ENCODE results near the gene PSAT1.

GRCh38 chr9:78320875-78321496 is 24.1 kb downstream of the PSAT1 start:
- TF ChIP-seq EZH2 (IDR thresholded peaks at IDR 0.05; ENCODE audit: borderline replicate concordance) = no peak
- no peak for TF ChIP-seq CTCF (IDR thresholded peaks at IDR 0.05; ENCODE audit: poor library complexity)

All from hepatocyte (in vitro differentiated cells).